NAMALWA (cell line): ENCODE data around the gene NT5DC3.

Experiments
- DNase-seq: peaks from one replicate; pipeline ENCODE4 v3.0.0-alpha.2; 2015; ENCODE audit warnings: low spot score

NT5DC3 gene

GRCh38 chr12:103748002-103748401, 93.0 kb downstream of the NT5DC3 start:
- DNase-seq: no peak

GRCh38 chr12:103745962-103746361, 95.1 kb downstream of the NT5DC3 start:
- no peak for DNase-seq

GRCh38 chr12:103743788-103744187, 97.2 kb downstream of the NT5DC3 start:
- DNase-seq: no peak

- DNase-seq: no peak
These were observed 98.6 kb downstream of the NT5DC3 start for GRCh38 chr12:103742349-103742932.

- no peak for DNase-seq
These were observed 103.2 kb downstream of the NT5DC3 start for GRCh38 chr12:103737881-103738280.

- DNase-seq: no peak
These were observed 104.5 kb downstream of the NT5DC3 start for GRCh38 chr12:103736572-103736971.

GRCh38 chr12:103735291-103735690, 105.7 kb downstream of the NT5DC3 start:
- no peak for DNase-seq

- DNase-seq: no peak
These were observed 106.2 kb downstream of the NT5DC3 start for GRCh38 chr12:103734863-103735262.

- DNase-seq: no peak
These were observed 109.5 kb downstream of the NT5DC3 start for GRCh38 chr12:103731539-103731938.

GRCh38 chr12:103729499-103729898, 111.5 kb downstream of the NT5DC3 start:
- DNase-seq: no peak

- DNase-seq: no peak
These were observed 112.7 kb downstream of the NT5DC3 start for GRCh38 chr12:103728323-103728722.

GRCh38 chr12:103727638-103728037, 113.4 kb downstream of the NT5DC3 start:
- DNase-seq: no peak

- DNase-seq: no peak
These were observed 115.6 kb downstream of the NT5DC3 start for GRCh38 chr12:103725398-103725797.
